HG02970 (cell line): ENCODE measurements around the gene ALDH3B1.
"Not testable (repeated sequence)": the region's sequence is repeated elsewhere in the genome, so short reads cannot be mapped to it uniquely, and the experiment has no call there.

Experiments
- ATAC-seq: cut with Tn5 transposase; IDR thresholded peaks from one replicate; pipeline ENCODE4 v1.9.1; 2021; ENCODE audit warnings: mild to moderate bottlenecking, moderate library complexity, moderate number of reproducible peaks; ENCODE audit not compliant: unreplicated experiment, low FRiP score

The ALDH3B1 gene, protein sequence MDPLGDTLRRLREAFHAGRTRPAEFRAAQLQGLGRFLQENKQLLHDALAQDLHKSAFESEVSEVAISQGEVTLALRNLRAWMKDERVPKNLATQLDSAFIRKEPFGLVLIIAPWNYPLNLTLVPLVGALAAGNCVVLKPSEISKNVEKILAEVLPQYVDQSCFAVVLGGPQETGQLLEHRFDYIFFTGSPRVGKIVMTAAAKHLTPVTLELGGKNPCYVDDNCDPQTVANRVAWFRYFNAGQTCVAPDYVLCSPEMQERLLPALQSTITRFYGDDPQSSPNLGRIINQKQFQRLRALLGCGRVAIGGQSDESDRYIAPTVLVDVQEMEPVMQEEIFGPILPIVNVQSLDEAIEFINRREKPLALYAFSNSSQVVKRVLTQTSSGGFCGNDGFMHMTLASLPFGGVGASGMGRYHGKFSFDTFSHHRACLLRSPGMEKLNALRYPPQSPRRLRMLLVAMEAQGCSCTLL

DNA sequence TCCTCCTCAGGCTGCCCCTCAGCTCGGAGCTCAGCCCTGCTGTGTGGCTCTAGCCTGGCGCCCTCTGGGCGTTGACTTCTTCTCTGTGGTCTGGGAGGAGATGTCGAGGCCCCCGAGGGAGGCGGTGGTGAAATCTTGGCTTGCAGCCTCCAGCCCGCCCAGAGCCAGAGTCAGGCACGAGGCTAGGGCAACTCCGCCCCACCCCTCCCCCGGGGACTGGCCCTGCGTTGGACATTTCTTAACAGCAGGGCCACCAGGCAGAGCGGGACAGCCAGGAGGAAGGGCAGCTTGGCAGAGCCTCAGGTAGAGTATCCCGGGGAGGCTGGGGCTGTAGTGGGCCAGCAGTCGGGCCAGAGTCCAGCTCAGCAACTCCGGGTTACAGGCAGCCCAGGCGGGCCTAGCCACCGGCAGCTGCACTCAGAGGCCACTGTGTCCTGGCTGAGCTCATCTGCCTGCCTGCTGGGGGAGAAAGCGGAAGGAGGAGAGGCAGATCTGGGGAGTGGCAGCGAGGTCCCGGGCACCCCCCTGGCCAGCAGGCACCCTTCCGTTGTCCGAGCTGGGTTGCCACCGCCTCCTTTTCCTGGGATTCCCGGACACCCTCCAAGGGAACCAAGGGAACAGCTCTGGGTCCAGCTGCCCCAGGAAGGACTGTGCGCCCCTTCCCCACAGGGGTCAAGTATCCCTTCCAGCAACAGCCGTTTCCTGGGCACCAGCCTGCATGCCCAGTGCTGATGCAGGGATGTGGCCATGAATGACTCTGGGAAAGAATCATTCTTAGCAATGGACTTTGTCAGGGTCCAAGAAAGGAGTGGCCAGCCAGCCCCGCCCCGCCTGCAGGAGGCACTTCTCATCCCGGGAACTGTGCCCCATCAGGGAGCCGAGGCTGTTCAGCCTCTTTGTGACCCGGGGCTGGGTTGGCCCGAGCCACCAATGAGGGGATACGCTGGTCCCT is at the start of gene ALDH3B1:
ALDH3B1 (plus strand) TSS at position 238 of the 952 bp plus-strand sequence. CDS start 4,971 bp downstream, outside the sequence.
- no peak for ATAC-seq

DNA sequence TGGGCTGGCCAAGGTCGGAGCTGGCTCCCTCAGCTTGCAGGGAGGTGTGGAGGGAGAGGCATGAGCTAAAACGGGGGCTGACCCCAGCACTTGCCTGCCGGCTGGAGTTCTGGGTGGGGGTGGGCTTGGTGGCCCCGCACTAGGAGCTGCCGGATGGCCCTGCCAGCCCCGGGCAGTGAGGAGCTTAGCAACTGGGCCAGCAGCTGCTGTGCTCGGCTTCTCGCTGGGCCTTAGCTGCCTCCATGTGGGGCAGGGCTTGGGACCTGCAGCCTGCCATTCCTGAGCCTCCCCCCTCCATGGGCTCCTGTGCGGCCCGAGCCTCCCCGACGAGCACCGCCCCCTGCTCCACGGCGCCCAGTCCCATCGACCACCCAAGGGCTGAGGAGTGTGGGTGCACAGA is 46.9 kb upstream of the ALDH3B1 start:
- not testable (repeated sequence) for ATAC-seq

DNA sequence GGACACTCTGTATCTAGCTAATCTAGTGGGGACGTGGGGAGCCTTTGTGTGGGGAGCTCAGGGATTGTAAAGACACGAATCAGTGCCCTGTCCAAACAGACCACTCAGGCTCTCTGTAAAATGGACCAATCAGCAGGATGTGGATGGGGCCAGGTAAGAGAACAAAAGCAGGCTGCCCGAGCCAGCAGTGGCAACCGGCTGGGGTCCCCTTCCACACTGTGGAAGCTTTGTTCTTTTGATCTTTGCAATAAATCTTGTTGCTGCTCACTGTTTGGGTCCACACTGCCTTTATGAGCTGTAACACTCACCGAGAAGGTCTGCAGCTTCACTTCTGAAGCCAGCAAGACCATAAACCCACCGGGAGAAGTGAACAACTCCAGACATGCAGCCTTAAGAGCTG is 46.2 kb upstream of the ALDH3B1 start:
- ATAC-seq = not testable (repeated sequence)

DNA sequence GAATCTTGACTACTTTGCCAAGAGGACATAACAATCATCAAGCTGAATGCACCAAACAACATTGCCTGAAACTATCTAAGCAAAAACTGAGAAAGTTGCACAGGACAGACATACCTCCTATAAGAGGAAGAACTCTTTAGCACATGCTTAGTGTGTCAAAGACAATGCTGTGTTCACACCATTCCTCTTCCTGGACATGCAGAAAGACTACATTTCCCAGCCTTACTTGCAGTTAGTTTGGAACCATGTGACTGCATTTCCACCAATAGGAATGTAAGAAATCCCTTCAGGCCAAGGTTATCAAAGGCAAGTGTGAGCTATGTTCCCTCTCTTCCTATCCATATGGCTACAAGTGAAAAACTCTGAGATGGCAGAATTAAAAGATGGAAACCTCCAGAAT is 45.4 kb upstream of the ALDH3B1 start:
- not testable (repeated sequence) for ATAC-seq

DNA sequence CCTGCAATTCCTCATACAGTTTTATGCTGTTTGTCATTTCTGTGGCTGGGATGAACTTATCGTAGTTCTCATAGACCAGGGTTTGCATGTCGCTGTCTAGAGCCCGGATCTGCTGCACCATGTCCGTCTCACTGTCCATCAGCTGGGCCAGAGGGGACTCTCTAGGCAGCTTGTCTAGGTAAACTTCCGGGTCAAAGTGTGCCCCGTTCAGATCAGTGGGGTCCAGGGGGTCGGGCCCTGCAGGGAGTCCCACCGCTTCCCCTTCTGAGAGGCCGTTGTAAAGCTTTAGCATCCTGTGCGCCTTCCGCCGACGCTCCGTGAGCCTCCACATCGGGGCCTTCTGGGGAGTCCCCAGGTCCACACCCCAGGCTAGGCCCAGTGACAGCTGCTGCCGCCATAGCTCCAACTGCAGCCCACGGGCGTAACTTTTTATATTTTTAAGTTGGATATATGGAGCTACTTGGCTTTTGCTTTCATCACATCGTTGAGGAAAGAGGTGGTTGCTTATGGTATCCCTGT is 44.2 kb upstream of the ALDH3B1 start:
- not testable (repeated sequence) for ATAC-seq

DNA sequence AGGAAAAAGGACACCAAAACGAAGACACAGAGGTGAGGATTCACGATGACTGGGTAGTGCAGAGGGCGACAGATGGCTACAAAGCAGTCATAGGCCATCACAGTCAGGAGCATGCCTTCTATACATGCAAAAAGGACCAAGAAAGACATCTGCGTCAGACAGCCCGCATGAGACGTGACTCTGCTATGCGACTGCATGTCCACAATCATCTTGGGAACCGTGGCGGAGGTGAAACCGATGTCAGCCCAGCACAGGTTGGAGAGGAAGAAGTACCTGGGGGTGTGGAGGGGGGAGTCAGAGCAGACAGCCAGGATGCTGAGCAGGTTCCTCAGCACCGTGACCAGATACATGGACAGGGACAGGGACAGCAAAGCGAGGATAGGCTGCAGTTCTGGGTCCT is 35.4 kb upstream of the ALDH3B1 start:
- ATAC-seq = not testable (repeated sequence)

DNA sequence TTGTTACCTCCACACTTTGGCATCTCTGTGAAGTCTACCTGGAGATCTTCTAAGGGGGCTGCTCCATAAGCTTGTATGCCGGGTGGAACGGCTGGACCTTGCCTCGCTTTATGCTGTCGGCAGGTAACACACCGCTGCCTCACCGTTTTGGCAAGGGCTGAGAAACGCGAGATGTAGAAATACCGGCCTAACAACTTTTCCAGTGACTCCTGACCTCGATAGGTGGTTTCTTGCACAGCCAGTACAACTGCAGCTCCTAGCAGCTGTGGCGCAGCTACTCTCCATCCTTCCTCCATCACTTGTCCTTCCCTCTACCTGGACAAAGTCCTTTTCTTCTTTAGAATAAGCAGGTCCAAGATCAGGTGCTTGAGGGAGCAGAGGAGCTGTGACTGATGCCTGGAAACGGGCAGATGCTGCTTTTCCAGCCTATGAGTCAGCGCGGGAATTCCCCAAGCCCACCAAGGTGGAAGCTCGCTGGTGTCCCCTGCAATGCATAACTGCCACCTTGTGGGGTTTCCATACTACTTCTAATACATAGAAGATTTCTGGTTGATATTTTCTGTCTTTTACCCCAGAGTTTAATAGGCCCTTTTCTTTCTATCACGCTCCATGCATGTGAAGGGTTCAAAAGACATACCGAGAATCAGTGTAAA is 31.2 kb upstream of the ALDH3B1 start:
- not testable (repeated sequence) for ATAC-seq

DNA sequence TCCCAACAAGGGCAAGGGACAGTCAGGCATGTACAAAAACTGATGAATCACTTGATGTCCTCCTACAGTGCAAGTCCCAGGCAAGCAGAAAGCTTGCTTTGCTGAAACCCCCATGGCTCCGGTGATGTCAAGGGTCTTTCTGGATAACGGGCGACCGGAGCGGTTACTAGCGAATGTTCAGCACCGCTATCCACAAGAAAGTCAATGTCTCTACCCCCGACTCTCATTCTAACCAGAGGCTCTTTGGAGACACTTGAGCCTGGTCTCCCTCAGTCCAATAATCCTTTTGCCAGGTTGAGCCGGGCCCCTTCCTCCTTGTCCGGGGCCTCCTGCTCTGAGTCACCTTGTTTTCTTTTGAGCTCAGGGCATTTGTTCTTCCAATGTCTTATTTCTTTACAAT is 28.9 kb upstream of the ALDH3B1 start:
- not testable (repeated sequence) for ATAC-seq

DNA sequence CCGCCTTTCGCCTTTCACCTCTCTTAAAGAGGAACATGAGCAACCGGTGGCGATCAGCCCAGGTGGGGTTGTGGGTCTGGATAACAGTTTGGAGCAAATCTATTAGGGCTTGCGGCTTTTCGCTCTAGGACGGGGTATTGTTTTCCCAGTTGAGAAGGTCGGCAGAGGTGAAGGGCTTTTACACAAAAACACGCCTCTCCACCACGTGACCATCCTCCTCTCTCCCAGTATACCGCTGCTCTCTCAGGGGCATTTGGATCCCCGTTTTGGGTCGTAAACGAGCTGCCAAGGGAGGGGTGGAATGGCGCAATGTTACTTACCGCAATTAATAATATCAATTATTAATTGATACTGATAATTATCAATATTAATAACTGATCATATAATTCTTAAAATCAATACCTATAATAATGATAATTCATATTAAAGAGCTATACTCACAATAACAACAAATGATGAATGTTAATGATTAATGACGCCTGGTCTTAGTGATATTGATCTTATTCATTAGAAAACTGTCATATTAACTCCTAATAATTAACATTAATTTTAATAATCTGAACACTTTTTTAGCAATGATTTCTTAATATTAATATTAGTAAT is 27.8 kb upstream of the ALDH3B1 start:
- not testable (repeated sequence) for ATAC-seq

DNA sequence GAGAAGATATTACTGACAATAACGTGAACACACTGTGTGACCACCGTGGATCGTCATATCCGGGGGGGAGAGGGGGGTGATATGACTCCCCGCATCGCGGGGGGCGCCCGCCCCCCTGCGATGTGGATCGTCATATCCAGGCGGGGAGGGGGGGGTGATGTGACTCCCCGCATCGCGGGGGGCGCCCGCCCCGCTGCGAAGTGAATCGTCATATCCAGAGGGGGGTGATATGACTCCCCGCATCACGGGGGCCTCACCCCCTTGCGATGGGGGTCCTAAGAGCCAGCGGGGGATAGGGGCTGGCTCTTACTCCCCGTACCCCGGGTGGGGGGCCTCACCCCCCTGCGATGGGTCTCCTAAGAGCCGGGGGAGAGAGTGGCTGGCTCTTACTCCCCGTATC is 26.2 kb upstream of the ALDH3B1 start:
- no peak for ATAC-seq

DNA sequence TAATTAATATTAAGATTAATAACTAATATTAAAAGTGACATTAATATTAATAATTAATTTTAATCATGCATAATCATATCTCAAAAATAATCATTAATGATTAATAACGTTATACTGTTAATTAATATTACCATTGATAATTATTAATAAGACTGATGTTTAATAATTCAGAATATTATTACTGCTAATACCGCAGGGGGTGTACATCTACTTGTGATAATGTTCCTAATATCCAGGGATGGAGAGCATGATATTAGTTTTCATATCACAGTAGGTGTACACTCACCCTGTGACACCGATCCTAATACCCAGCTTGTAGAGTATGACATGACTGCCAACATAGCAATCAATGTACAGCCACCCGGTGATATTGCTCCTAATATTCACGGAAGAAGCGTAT is 24.8 kb upstream of the ALDH3B1 start:
- ATAC-seq = not testable (repeated sequence)

DNA sequence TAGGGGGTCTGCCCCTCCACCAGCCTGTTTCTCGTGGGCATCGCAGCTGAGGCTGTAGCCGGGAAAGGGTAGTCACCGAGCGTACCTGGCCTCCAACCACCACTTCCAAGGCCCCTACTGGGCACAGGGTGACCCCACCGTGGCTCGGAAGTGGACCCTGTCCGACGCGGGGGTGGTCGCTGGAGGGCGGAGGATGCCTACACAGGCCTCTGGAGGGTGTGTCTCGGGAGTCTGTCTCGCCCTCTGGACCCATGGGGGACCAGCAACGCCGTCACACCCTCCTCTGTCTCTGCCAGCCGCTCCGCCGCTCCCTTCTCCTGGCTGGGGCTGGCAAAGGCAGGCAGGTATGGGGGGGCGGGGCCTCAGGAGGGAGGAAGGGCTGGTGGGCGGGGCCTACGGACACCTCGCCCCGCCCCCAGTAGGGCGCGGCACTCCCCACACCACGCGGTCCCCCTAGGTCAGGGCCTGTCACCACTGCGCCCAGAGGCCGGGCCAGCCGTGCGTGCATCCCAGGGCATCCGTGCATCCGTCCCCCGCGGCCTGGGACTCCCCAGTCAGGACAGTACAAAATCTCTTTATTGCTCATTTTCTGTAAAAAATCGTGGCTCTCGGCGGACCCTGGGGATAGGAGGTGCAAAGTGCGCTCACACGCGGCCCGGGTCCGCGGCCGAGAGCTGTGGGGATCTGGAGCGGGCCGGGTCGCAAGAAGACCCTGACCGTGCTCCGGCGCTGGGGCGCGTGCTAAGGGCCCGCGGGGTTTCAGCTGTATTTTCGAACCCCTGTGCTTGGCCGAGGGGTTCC is 19.4 kb upstream of the ALDH3B1 start:
- not testable (repeated sequence) for ATAC-seq

DNA sequence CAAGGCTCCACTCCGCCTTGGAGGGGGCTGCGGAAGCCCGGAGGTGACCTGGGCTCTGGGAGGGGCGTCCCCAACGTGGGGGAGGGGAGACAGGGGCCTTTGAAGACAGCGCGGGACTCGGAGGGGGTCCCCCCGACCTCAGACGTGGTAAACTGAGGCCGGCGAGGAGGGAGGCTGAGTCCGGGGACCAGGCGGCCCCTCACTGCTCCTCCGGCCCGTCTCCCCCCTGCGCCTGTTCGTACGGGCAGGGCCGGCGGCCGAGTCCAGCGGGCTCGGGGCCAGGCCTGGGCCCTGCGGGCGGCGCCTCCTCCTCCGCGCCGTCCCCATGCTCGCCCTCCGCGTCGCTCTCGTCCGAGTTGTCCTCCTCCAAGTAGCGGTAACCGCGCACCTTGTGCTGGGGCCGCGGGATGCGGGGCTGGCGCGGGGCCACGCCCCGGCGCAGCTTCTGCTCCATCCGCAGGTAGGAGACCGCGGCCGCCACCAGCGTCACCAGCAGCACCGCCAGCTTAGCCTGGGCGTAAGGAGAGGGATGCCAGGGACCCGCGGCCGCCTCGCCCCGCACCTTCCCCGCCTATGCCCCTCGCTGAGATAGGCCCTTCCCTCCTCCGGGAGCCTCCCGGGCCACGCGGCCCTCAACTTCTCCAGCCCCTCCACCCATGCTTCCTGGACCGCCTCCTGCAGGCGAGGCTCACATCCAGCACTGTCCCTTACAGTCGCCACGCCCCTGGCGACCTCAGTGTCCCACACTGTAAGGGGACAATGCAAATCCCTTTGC is 18.6 kb upstream of the ALDH3B1 start:
- ATAC-seq = not testable (repeated sequence)

DNA sequence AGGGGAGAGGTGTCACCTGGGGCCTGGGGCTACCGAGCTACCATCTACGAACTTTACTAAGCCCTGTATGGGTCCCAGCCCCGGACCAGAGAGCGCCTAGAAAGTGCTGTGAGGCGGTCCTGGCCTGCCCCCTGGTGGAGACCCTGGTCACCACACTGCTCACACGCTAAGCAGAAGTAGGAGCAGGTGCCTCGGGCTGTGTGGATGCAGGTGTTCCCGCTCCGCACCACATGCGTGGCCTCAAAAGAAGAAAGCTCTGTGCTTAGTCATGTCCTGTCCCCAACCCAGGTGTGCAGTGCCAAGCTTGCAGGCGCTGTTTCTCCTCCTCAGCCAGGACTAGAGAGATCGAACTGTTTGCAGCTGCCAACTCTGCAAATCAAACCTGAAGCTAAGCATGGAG is 16.3 kb upstream of the ALDH3B1 start:
- ATAC-seq = not testable (repeated sequence)

DNA sequence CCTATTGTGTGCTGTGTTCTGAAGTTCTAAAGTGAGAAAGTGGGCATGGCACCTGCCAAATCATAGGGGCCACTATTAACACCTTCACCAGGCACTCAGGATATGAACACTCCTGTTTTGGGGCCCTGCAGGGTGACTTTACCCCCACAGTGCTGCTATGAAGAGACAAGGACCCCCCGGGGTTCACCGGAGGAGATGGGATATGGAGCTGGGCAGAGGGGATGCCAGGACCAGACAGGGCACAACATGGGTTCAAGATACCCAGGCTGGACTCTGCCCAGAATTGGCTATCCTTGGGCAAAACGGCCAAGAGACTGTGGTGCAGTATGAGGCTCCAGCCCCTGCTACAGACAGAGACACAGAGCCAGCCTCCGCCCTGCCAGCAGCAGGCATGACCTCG is 15.7 kb upstream of the ALDH3B1 start:
- ATAC-seq = not testable (repeated sequence)

DNA sequence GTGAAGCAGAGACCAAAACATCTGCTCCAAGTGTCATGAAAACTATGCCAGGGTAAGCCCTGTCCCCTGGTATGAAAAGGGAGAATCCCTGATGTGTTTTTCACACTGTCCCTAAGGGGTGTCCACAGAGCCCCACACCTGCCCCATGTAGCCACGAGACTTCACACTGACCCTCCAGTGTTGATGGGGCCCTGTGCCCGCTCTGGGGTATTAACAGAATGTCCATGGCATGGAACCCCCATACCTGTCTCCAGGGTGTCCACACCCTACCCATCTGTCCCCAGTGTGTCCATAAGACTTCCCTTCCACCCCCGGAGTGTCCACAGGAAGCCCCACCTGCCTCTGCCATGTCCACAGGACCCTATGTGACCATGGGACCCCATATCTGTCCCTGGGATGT is 15.0 kb upstream of the ALDH3B1 start:
- ATAC-seq = not testable (repeated sequence)

DNA sequence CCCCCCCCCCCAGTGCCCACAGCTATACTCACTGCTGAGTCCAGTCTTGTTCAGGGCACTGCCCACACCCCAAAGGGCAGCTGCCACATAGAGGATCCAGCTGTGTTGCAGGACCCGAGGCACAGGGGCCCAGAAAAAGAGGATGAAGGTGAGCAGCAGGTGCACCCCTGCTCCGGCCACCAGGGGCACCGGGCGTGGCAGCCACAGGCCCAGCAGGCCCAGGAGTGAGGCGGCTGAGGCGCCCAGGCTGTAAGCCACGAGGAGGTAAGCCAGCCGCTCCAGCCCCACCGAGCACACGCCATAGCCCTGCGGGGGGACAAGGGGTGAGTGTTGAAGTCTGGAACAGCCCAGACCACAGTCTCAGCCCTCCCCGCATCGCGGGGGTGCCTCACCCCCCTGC is 14.5 kb upstream of the ALDH3B1 start:
- ATAC-seq = not testable (repeated sequence)

DNA sequence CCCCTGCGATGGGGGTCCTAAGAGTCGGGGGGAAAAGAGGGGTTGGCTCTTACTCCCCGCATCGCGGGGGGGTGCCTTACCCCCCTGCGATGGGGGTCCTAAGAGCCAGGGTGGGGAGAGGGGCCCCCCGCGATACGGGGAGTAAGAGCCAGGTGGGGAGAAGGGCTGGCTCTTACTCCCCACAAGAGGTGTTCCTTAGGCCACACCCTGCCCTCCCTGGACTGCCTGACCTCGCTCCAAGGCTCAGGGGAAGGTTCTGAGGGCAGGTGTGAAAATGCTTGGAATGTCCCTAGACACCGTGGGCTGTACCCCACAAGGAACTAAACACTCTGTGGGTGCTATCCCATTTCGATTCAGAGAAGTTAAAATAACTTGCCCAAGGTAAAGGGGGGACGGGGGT is 14.1 kb upstream of the ALDH3B1 start:
- no peak for ATAC-seq
